COLO829 (cell line): ENCODE results near the gene SMC1A.
"Not testable (repeated sequence)": the region's sequence is repeated elsewhere in the genome, so short reads cannot be mapped to it uniquely, and the experiment has no call there.

ENCODE experiments used
- DNase-seq: peaks from one replicate; pipeline ENCODE4 v3.0.0; 2012; ENCODE audit warnings: low spot score

Gene SMC1A

DNA sequence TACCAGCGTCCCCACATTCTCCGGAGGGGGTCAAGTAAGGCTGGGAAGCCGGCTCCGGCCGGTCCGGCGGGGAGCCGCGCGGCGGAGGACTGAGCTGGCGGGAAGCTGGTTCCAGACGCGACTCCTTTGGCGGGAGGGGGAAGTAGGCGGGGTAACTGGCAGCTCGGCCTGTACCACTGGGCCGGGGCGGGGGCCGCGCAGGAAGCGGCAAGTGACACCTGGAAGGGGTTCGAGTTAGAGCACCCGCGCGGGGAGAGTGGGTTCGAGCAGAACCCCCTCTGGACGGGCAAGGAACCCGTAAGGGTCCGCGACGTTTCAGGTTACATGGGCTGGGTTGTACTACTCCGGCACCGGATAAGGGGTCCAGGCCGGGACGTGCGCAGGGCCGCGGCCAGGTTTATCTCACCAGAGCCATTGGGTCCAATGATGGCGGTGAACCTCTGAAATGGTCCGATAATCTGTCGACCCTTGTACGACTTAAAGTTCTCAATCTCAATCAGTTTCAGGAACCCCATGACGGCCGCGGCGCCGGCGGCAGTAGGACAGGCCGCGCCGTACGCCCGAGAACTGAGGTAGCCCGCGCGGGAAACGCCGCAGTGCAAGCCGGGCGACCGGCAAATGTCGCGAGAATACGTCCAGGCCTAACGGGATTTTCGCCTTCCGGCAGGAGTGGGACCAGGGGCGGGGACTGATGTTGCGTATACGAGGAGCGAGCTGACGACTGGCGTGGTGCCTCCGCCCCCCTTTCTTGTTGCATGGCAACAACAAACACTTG is at the start of gene SMC1A:
TSS of gene SMC1A (minus strand) at position 569 of the 775 bp plus-strand sequence. CDS start at position 515, 54 bp downstream.
- DNase-seq = peak; percentile 97

DNA sequence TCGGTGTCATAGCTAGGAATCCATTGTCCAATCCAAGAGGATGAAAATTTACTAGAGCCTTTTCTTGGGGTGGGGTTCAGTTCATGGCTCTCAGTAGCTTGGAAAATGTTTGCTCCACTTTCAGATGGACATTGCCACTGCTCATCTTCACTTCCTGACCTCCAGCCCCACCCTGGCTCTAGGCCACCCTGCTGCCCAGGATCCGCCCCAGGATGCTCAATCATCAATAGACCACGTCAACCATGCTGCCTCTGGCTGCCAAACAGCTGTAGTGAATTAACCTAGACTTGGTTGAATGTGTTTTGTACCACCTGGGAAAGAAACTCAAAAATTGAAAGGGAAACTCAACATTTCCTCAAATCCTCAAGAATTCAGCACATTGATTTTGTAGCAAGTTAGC is 48.9 kb upstream of the SMC1A start:
- no peak for DNase-seq

GRCh38 chrX:53468659-53469058 is 46.2 kb upstream of the SMC1A start:
- not testable (repeated sequence) for DNase-seq

- no peak for DNase-seq
Observed at GRCh38 chrX:53458082-53458481, 35.6 kb upstream of the SMC1A start.

GRCh38 chrX:53456254-53456653 is 33.8 kb upstream of the SMC1A start:
- DNase-seq = no peak

DNA sequence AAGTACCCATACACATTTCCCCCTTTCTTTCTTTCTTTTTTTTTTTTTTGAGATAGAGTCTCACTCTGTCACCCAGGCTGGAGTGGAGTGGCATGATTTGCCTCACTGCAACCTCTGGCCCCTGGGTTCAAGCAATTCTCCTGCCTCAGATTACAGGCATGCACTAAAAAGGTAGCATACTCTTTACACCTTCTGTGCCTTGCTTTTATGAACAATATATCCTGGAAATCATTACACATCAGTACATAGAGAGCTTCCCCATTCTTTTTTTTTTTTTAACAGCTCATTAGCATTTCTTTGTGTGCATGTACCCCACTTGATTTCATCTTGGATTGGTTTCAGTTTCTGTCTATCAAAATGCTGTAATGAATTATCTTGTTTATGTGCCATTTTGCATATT is 30.4 kb upstream of the SMC1A start:
- DNase-seq = no peak

DNA sequence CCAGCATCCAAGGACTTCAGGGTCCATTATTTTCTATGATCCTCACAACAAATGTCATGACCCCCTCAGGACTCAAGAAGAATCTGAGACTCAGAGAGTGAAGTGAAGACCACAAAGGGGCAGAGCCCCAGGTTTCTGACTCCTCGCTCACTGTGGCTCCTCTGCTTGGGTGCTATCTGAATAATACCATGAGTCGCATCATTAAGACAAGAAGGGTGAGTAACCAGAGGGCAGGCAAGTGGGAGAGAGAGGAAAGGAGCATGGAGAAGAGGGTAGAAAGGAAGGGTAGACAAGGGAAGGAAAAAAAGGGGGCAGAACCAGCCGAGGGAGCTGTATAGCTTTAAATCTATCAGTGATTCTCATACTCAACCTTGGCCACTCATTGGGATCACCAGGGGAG is 27.2 kb upstream of the SMC1A start:
- DNase-seq = no peak

DNA sequence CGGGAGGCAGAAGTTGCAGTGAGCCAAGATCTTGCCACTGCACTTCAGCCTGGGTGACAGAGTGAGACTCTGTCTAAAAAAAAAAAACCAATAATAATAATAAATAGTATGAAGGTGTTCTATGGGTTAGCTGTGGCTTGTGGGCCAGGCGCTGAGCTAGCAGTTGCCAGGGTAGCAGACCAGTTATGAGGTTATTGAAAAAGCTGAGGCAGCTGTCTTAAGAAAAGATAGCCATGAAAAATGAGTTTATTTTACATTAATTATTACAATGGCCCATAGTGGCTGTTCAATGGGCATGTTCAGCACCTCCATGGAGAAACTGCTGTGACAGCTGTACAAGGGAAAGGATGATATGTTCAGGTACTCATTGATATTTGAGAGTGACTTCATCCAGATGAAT is 25.0 kb upstream of the SMC1A start:
- no peak for DNase-seq

GRCh38 chrX:53445977-53446376 is 23.5 kb upstream of the SMC1A start:
- DNase-seq = no peak

- no peak for DNase-seq
Observed at GRCh38 chrX:53442322-53442631, 19.8 kb upstream of the SMC1A start.

- DNase-seq = peak; percentile 63
Observed at GRCh38 chrX:53441531-53442321, 19.3 kb upstream of the SMC1A start.

DNA sequence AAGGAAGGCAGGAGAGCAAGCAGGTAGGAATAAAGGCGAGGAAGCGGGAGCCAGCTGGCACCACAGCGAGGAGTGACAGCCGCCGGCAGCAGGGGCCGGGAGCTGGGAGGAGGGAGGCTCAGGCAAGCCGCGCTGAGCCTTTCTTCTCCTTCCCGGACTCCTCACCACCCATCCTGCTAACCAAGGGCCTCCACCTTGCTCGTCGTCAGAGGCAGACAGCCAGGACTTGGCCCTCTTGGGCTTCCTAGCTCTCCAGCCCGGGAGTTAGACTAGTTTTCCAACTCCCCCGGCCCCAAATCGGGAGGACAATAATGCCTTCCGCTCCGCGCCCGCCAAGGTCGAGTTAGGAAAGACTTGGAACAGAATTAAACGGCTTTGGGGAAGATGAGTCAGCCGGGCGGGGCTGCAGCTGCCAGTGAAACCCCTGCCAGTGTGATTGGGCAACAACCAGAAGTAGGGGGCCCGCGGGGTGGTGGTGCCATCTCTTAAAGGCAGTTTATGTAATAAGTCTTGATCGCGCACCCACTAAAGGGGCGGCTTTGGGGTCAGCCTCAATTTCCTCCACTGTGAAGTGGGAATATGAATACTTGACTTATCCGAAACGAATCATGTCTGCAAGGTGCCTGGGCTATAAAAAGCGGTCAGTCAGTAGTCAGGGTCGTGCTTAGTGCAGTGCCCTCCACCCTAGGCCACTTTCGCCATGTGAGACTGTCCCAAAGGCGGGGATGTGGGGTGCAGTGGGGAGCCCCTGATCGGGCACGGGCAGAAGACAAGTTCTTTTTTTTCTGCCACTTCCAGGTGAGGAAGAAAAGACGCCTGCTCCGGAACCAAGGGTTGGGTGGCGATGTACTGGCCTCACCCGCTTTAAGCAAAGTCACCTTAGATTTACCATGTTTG is 18.4 kb upstream of the SMC1A start:
- no peak for DNase-seq

DNA sequence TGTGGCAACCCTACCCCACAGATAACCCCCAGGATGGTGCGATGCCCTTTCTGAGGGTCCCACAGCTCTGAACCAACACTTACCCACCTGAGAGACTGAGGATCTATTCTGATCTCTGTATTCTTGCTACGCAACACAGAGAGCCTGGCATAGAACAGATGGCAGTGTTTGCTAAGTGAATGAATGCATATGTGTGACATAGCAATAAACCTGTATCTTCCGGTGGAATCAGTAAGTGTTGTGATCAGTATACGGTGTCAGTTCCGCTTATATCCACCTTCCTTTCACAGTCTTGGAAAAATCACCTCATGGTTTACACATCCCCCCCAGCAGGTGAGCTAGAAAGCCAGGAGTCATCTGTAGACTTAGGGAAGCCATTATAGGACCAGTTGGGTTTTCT is 17.6 kb upstream of the SMC1A start:
- no peak for DNase-seq

GRCh38 chrX:53438832-53439230 is 16.4 kb upstream of the SMC1A start:
- DNase-seq = no peak

GRCh38 chrX:53438174-53438831 is 15.8 kb upstream of the SMC1A start:
- no peak for DNase-seq

DNA sequence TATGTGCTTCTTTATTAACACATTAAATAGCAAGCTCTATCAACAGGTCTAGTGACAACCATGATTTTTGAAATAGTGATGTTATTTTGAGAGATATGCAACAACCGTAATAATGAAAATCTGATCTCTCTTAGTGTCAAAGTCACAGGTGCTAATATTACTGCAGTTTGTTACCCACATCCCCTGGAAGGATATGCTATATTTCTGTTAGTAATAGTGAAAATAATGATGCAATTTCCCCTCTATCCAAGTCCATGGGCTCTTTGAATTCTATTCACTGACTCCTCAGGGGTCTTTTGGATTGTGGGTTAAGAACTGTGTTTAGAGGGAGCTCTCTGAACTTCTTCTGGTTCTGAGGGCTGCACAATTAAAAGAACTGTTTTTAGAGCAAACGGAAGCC is 14.8 kb upstream of the SMC1A start:
- no peak for DNase-seq

GRCh38 chrX:53435997-53436396 is 13.5 kb upstream of the SMC1A start:
- DNase-seq = peak; percentile 72

DNA sequence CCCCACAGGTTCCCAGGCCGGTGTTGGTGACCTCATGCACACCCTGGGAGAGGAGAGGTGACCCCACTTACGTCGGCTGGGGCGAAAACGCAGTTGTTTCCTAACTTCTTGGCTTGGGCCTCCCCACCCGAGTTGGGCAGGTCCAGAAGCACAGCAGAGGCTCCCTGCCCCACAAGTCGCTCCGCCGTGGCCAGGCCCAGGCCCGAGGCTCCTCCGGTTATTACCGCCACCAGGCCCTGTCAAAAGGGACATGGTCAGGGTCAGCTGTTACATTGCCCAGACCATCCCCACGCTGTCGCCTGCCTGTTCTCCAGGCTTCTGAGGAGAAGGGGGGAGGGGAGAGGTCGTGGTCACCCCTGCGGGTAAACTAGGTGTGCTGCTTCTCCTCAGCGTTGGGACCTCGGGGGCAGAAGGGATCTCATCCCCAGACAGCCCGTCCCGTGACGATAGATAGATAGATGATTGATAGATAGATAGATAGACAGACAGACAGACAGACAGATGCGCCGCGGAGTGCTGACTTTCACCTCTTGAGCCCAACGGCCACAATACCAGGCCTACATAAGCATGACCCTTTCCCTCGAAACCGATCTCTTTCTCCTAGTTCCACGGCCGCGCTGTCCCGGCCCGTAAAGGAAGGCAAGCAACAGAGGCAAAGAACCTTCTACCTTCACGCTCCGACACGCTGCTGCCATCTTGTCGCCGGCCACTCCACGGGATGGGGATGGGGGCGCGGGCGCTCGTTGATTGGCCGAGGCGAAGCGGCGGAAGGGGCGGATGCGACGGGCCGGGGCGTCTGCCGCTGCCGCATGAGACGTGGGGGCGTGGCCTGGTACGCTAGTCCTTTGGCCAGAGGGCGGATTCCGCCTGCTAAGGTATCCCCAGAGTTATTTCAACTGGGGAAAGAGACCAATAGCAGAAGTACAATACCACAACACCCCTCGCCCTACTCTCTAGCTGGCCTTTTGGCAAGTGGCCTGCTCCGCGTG is 11.5 kb upstream of the SMC1A start, which contains the start of gene HSD17B10:
TSS of gene HSD17B10 (minus strand) at position 720 of the 989 bp plus-strand sequence. CDS start at position 695, 25 bp downstream.
- DNase-seq = peak; percentile 79

- DNase-seq = no peak
Observed at GRCh38 chrX:53430231-53430630, 7.8 kb upstream of the SMC1A start.

- no peak for DNase-seq
Observed at GRCh38 chrX:53429755-53430154, 7.3 kb upstream of the SMC1A start.

- DNase-seq = no peak
Observed at GRCh38 chrX:53422861-53423306, 430 bp upstream of the SMC1A start, which contains the start of gene RIBC1. TSS of gene RIBC1 (plus strand) at chrX:53422873. CDS start at chrX:53426277, 3,404 bp downstream.
